Fibroblast of pulmonary artery (primary cell): ENCODE results near the gene NFIX.

Experiments used
- DNase-seq: peaks from one replicate; pipeline ENCODE4 v3.0.0-alpha.2; 2010; ENCODE audit warnings: low read depth
- H3K4me3 ChIP-seq: replicated peaks from 2 replicates; pipeline ENCODE4 v1.5.1; 2011; ENCODE audit warnings: low read depth, mild to moderate bottlenecking, control low read depth, low read length, moderate library complexity
- CTCF ChIP-seq: IDR thresholded peaks from 2 replicates; pipeline ENCODE4 v1.5.1; 2011; ENCODE audit warnings: mild to moderate bottlenecking, control low read depth, low read length, inconsistent platforms; ENCODE audit errors: missing control alignments

The NFIX gene

GRCh38 chr19:13146763-13147563, 151.7 kb downstream of the NFIX start:
- no peak for TF ChIP-seq CTCF
- peak; percentile 67 for DNase-seq
- no peak overlapping the region for H3K4me3 ChIP-seq
